Nephron progenitor cell (in vitro differentiated cells): Measurements from ENCODE around the gene IKZF1.

Source experiments
- DNase-seq: peaks from one replicate; pipeline ENCODE4 v3.0.0; 2021
- H3K27ac Mint-ChIP-seq: 2 replicates; pipeline ENCODE4 v1.8.0; 2021; ENCODE audit warnings: mild to moderate bottlenecking, moderate library complexity, mixed read lengths
- H3K27me3 Mint-ChIP-seq: 2 replicates; pipeline ENCODE4 v1.8.0; 2021; ENCODE audit warnings: mild to moderate bottlenecking, low read depth, mixed read lengths; ENCODE audit not compliant: poor library complexity
- H3K36me3 Mint-ChIP-seq: 2 replicates; pipeline ENCODE4 v1.8.0; 2021; ENCODE audit warnings: low read depth, mixed read lengths
- H3K4me1 Mint-ChIP-seq: 2 replicates; pipeline ENCODE4 v1.8.0; 2021; ENCODE audit warnings: mixed read lengths
- H3K4me3 Mint-ChIP-seq: 2 replicates; pipeline ENCODE4 v1.8.0; 2021; ENCODE audit warnings: mild to moderate bottlenecking, moderate library complexity, mixed read lengths
- H3K9me3 Mint-ChIP-seq: 2 replicates; pipeline ENCODE4 v1.8.0; 2021; ENCODE audit warnings: mild to moderate bottlenecking, moderate library complexity, mixed read lengths
- CTCF ChIP-seq: fragments of 200-600 bp; sonication (generic); IDR thresholded peaks from 2 replicates; pipeline ENCODE4 v1.5.0; 2021; ENCODE audit warnings: antibody characterized with exemption

IKZF1 gene

GRCh38 chr7:50276483-50276882 lies 28.0 kb upstream of the IKZF1 start:
- no peak overlapping the region for H3K4me3 Mint-ChIP-seq
- peaks cover 4% of the 10 kb centered on the region for H3K27me3 Mint-ChIP-seq
- H3K4me1 Mint-ChIP-seq: no peaks in the 10 kb centered on the region
- DNase-seq: no peak
- TF ChIP-seq CTCF: no peak
- H3K27ac Mint-ChIP-seq: no peak overlapping the region
- no peaks in the 10 kb centered on the region for H3K9me3 Mint-ChIP-seq
- no peaks in the 10 kb centered on the region for H3K36me3 Mint-ChIP-seq

- Mint-ChIP-seq H3K27ac (no peak overlapping the region), H3K4me1 (no peaks in the 10 kb centered on the region), H3K36me3 (no peaks in the 10 kb centered on the region), H3K27me3 (peaks cover 4% of the 10 kb centered on the region), H3K4me3 (no peak overlapping the region), H3K9me3 (no peaks in the 10 kb centered on the region)
- no peak for DNase-seq
- no peak for TF ChIP-seq CTCF
These were observed 26.4 kb upstream of the IKZF1 start for GRCh38 chr7:50278120-50278519.

- no peaks in the 10 kb centered on the region for H3K36me3 Mint-ChIP-seq
- no peak overlapping the region for H3K27ac Mint-ChIP-seq
- H3K27me3 Mint-ChIP-seq: peaks cover 7% of the 10 kb centered on the region
- no peak for DNase-seq
- no peak for TF ChIP-seq CTCF
- H3K4me3 Mint-ChIP-seq: no peak overlapping the region
- H3K4me1 Mint-ChIP-seq: peaks cover 5% of the 10 kb centered on the region
- no peaks in the 10 kb centered on the region for H3K9me3 Mint-ChIP-seq
These were observed 22.7 kb upstream of the IKZF1 start for GRCh38 chr7:50281680-50282445.

- Mint-ChIP-seq H3K4me3 (no peak overlapping the region), H3K27ac (no peak overlapping the region), H3K36me3 (no peaks in the 10 kb centered on the region), H3K9me3 (no peaks in the 10 kb centered on the region), H3K27me3 (peaks cover 8% of the 10 kb centered on the region), H3K4me1 (peaks cover 5% of the 10 kb centered on the region)
- TF ChIP-seq CTCF: no peak
- no peak for DNase-seq
These were observed 21.5 kb upstream of the IKZF1 start for GRCh38 chr7:50282813-50283605.

GRCh38 chr7:50283731-50284130 lies 20.8 kb upstream of the IKZF1 start:
- Mint-ChIP-seq H3K4me1 (peaks cover 5% of the 10 kb centered on the region), H3K36me3 (no peaks in the 10 kb centered on the region), H3K9me3 (no peaks in the 10 kb centered on the region), H3K27me3 (peaks cover 8% of the 10 kb centered on the region), H3K27ac (no peak overlapping the region), H3K4me3 (no peak overlapping the region)
- no peak for DNase-seq
- TF ChIP-seq CTCF: no peak
